SU-DHL-6 (cell line): ENCODE measurements around the gene ASTN1.

ENCODE experiments used
- CTCF ChIP-seq: fragments of 200-600 bp; sonication (generic); IDR thresholded peaks from one replicate; pipeline ENCODE4 v1.5.1; 2017; ENCODE audit warnings: antibody characterized with exemption, mild to moderate bottlenecking, low read length, moderate library complexity; ENCODE audit not compliant: insufficient read depth, poor library complexity, severe bottlenecking
- EZH2phosphoT487 ChIP-seq: fragments of 200-600 bp; sonication (generic), shearing (Covaris generic); conservative IDR thresholded peaks from 2 replicates; pipeline ENCODE4 v1.6.1; 2018; ENCODE audit warnings: mild to moderate bottlenecking, antibody characterized with exemption, low read length, moderate library complexity, mixed read lengths

- TF ChIP-seq CTCF (no peak), EZH2phosphoT487 (no peak)
These were observed 222.2 kb downstream of the ASTN1 start for GRCh38 chr1:176942346-176942745.
